ENCODE measurements around the gene DUSP7.
A peak's percentile ranks its signal among the peaks of the same experiment; 100 is the strongest.

DUSP7 gene

DNA sequence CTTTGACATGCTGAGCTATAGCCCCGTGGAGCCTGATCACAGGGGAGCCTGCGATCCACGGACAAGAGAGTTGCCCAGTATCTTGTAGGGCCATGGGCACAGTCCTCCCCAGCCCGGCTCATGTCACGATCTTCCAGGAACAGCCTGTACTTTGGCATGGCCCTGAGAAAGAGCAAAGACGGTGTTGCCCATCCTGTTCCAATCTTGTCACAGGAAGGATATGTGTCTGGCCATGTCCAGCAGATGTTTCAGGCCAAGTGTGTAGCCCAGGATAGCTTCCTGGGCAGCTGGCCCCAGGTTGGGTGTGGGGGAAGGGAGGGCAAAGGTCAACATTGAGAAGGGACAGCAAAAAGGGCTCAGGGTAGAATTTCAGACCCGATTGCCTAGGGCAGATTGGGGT, 43.7 kb downstream of the DUSP7 start:
- TF ChIP-seq CTCF (IDR thresholded peaks at IDR 0.05; ENCODE audit: low read depth, low read length), result no peak
- DNase-seq (ENCODE audit: extremely low read depth, low read depth), result no peak

- DNase-seq (ENCODE audit: extremely low read depth, low read depth), result no peak
- no peak for TF ChIP-seq CTCF (IDR thresholded peaks at IDR 0.05; ENCODE audit: low read depth, low read length)
These were observed 45.9 kb downstream of the DUSP7 start for GRCh38 chr3:52010431-52010830.

- no peak for TF ChIP-seq CTCF (IDR thresholded peaks at IDR 0.05; ENCODE audit: low read depth, low read length)
- DNase-seq (ENCODE audit: extremely low read depth, low read depth), result no peak
These were observed 49.1 kb downstream of the DUSP7 start for GRCh38 chr3:52007291-52007690.

- no peak for TF ChIP-seq CTCF (IDR thresholded peaks at IDR 0.05; ENCODE audit: low read depth, low read length)
- DNase-seq (ENCODE audit: extremely low read depth, low read depth), result no peak
These were observed 49.6 kb downstream of the DUSP7 start for GRCh38 chr3:52006820-52007133.

- TF ChIP-seq CTCF (IDR thresholded peaks at IDR 0.05; ENCODE audit: low read depth, low read length), result no peak
- no peak for DNase-seq (ENCODE audit: extremely low read depth, low read depth)
These were observed 50.2 kb downstream of the DUSP7 start for GRCh38 chr3:52006017-52006819.

DNA sequence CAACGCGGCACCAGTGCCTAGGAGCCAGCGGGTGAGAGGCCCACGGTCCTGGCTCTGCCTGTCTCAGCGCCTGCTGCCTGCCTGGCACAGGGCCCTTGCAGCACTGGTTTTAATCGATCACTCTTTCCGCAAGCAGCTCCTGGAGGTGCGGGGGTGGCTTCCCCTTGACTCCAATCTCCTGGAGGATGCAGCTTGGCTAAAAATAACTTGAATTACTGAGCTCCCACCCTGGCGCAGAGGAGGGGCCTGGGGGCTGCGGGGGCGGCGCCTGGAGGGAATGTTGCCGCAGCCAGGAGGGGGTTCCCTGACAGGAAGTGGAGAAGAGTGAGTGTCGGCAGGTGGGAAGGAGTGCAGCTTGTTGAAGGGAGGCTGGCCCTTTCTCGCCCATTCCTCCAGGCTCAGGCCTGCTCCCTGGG, 50.8 kb downstream of the DUSP7 start:
- peak; percentile 27 for DNase-seq (ENCODE audit: extremely low read depth, low read depth)
- no peak for TF ChIP-seq CTCF (IDR thresholded peaks at IDR 0.05; ENCODE audit: low read depth, low read length)

- no peak for DNase-seq (ENCODE audit: extremely low read depth, low read depth)
- no peak for TF ChIP-seq CTCF (IDR thresholded peaks at IDR 0.05; ENCODE audit: low read depth, low read length)
These were observed 51.4 kb downstream of the DUSP7 start for GRCh38 chr3:52004906-52005395.
